Measurements from ENCODE around the gene SRGN. TPM values are rescaled to one million over a fixed set of nuclear protein-coding genes. Genes with fewer than 3 reads are reported as not detected.
A peak's percentile ranks its signal among the peaks of the same experiment; 100 is the strongest.

The SRGN gene
- total and polyA plus RNA-seq, 2 donors, result 290 to 549 TPM

- 94% methylated on average over 4 of the region's 4 CpGs for WGBS
- no peaks in the 10 kb centered on the region for H3K27me3 ChIP-seq (ENCODE audit: control insufficient read depth in 2 of 2, insufficient read depth in 1 of 2, low read length in 1 of 2)
Observed at GRCh38 chr10:69047111-69047832, 40.6 kb upstream of the SRGN start.

DNA sequence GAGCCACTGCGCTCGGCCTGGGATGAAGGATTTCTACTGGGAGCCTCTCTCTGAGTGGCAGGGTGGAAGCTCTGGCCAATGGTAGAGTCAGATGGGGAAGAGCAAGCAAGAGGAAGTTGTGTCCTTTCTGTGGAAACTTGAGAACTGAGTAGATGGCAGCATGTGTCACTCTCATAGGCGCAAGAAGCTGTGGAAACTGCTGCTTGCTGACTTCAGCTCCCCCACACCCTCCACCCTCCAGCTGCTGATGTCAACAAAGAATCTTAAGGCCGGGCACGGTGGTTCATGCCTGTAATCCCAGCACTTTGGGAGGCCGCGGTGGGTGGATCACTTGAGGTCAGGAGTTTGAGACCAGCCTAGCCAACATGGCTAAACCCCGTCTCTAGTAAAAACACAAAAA lies 39.8 kb upstream of the SRGN start:
- DNase-seq (ENCODE audit: low read depth in 6 of 9, low spot score in 9 of 9), result peak in 1 of 9 donors; percentile 61
- 88% methylated on average over 8 of the region's 8 CpGs for WGBS
- H3K36me3 ChIP-seq (ENCODE audit: control insufficient read depth in 2 of 2, insufficient read depth in 2 of 2, low read length in 1 of 2), result no peaks in the 10 kb centered on the region
- peak overlapping the region in 1 of 2 donors; percentile 60 for H3K27ac ChIP-seq (ENCODE audit: low read depth in 1 of 2, low read length in 1 of 2)
- H3K4me3 ChIP-seq (ENCODE audit: low read length in 2 of 2), result no peak overlapping the region
- H3K27me3 ChIP-seq (ENCODE audit: control insufficient read depth in 2 of 2, insufficient read depth in 1 of 2, low read length in 1 of 2), result no peaks in the 10 kb centered on the region
- H3K9me3 ChIP-seq (ENCODE audit: control insufficient read depth in 2 of 2, insufficient read depth in 1 of 2, low read length in 1 of 2), result no peaks in the 10 kb centered on the region
- H3K4me1 ChIP-seq (ENCODE audit: control insufficient read depth in 2 of 2, insufficient read depth in 2 of 2, low read length in 2 of 2), result peaks cover 0 to 50% of the 10 kb centered on the region in 2 donors

More at GRCh38 chr10:69047111-69047832, 40.6 kb upstream of the SRGN start:
- Histone ChIP-seq H3K27ac (ENCODE audit: low read depth in 1 of 2, low read length in 1 of 2) (peak overlapping the region; percentile 37 to 62), H3K4me1 (ENCODE audit: control insufficient read depth in 2 of 2, insufficient read depth in 2 of 2, low read length in 2 of 2) (peaks cover 0 to 50% of the 10 kb centered on the region in 2 donors), H3K36me3 (ENCODE audit: control insufficient read depth in 2 of 2, insufficient read depth in 2 of 2, low read length in 1 of 2) (no peaks in the 10 kb centered on the region), H3K4me3 (ENCODE audit: low read length in 2 of 2) (no peak overlapping the region), H3K9me3 (ENCODE audit: control insufficient read depth in 2 of 2, insufficient read depth in 1 of 2, low read length in 1 of 2) (no peaks in the 10 kb centered on the region)
- DNase-seq (ENCODE audit: low read depth in 6 of 9, low spot score in 9 of 9), result no peak

- Histone ChIP-seq H3K4me1 (ENCODE audit: control insufficient read depth in 2 of 2, insufficient read depth in 2 of 2, low read length in 2 of 2) (peaks cover 0 to 41% of the 10 kb centered on the region in 2 donors), H3K4me3 (ENCODE audit: low read length in 2 of 2) (no peak overlapping the region), H3K27me3 (ENCODE audit: control insufficient read depth in 2 of 2, insufficient read depth in 1 of 2, low read length in 1 of 2) (no peaks in the 10 kb centered on the region), H3K9me3 (ENCODE audit: control insufficient read depth in 2 of 2, insufficient read depth in 1 of 2, low read length in 1 of 2) (no peaks in the 10 kb centered on the region), H3K27ac (ENCODE audit: low read depth in 1 of 2, low read length in 1 of 2) (peak overlapping the region in 1 of 2 donors; percentile 47), H3K36me3 (ENCODE audit: control insufficient read depth in 2 of 2, insufficient read depth in 2 of 2, low read length in 1 of 2) (no peaks in the 10 kb centered on the region)
- 81% methylated on average over 6 of the region's 6 CpGs for WGBS
- no peak for DNase-seq (ENCODE audit: low read depth in 6 of 9, low spot score in 9 of 9)
Observed at GRCh38 chr10:69049566-69049961, 38.3 kb upstream of the SRGN start.

DNA sequence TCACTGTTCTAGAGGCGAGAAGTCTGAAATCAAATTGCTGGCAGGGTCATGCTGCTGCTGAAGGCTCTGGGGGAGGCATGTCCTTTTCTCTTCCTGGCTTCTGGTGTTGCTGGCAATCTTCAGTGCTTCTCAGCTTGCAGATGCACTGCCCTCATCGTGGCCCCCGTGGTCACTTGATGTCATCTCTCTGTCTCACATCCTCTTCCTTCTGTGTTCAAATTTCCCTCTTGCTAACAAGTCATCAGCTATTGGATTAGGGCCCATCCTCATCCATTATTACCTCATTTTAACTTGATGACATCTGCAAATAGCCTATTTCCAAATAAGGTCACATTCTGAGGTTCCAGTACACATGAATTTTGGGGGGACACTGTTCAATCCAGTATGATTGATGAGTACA lies 36.6 kb upstream of the SRGN start:
- WGBS, result 73% methylated on average over 3 of the region's 3 CpGs
- H3K4me3 ChIP-seq (ENCODE audit: low read length in 2 of 2), result no peak overlapping the region
- H3K27ac ChIP-seq (ENCODE audit: low read depth in 1 of 2, low read length in 1 of 2), result peak overlapping the region in 1 of 2 donors; percentile 22
- peaks cover 0 to 36% of the 10 kb centered on the region in 2 donors for H3K4me1 ChIP-seq (ENCODE audit: control insufficient read depth in 2 of 2, insufficient read depth in 2 of 2, low read length in 2 of 2)
- peak in 1 of 9 donors; percentile 38 for DNase-seq (ENCODE audit: low read depth in 6 of 9, low spot score in 9 of 9)
- H3K9me3 ChIP-seq (ENCODE audit: control insufficient read depth in 2 of 2, insufficient read depth in 1 of 2, low read length in 1 of 2), result no peaks in the 10 kb centered on the region
- no peaks in the 10 kb centered on the region for H3K36me3 ChIP-seq (ENCODE audit: control insufficient read depth in 2 of 2, insufficient read depth in 2 of 2, low read length in 1 of 2)
- H3K27me3 ChIP-seq (ENCODE audit: control insufficient read depth in 2 of 2, insufficient read depth in 1 of 2, low read length in 1 of 2), result no peaks in the 10 kb centered on the region

GRCh38 chr10:69051710-69052487 lies 36.0 kb upstream of the SRGN start:
- Histone ChIP-seq H3K27me3 (ENCODE audit: control insufficient read depth in 2 of 2, insufficient read depth in 1 of 2, low read length in 1 of 2) (no peaks in the 10 kb centered on the region), H3K4me3 (ENCODE audit: low read length in 2 of 2) (no peak overlapping the region), H3K4me1 (ENCODE audit: control insufficient read depth in 2 of 2, insufficient read depth in 2 of 2, low read length in 2 of 2) (peaks cover 6 to 36% of the 10 kb centered on the region in 2 donors), H3K9me3 (ENCODE audit: control insufficient read depth in 2 of 2, insufficient read depth in 1 of 2, low read length in 1 of 2) (no peaks in the 10 kb centered on the region), H3K27ac (ENCODE audit: low read depth in 1 of 2, low read length in 1 of 2) (peak overlapping the region; percentile 22 to 31), H3K36me3 (ENCODE audit: control insufficient read depth in 2 of 2, insufficient read depth in 2 of 2, low read length in 1 of 2) (no peaks in the 10 kb centered on the region)
- 98% methylated on average over 10 of the region's 10 CpGs for WGBS
- DNase-seq (ENCODE audit: low read depth in 6 of 9, low spot score in 9 of 9), result no peak

DNA sequence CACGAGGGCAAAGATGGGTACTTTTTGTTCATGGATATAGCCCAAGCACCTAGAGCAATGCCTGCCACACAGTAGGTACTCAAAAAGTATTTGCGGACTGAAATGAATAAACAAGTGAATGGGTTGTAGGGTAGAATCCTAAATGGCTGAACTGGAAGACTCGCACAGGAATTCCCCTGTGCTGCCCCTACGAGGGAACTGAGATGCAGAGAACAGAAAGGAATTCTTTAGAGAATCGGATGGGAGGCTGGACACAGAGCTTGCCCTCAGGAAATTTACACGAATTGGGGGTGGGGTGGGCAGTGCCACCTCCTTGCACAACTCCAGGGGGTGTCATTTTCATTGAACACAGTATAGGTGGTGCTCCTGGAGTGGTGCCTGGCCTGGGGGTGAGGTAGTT lies 35.2 kb upstream of the SRGN start:
- DNase-seq (ENCODE audit: low read depth in 6 of 9, low spot score in 9 of 9), result no peak
- 93% methylated on average over 6 of the region's 6 CpGs for WGBS
- Histone ChIP-seq H3K36me3 (ENCODE audit: control insufficient read depth in 2 of 2, insufficient read depth in 2 of 2, low read length in 1 of 2) (no peaks in the 10 kb centered on the region), H3K9me3 (ENCODE audit: control insufficient read depth in 2 of 2, insufficient read depth in 1 of 2, low read length in 1 of 2) (no peaks in the 10 kb centered on the region), H3K4me1 (ENCODE audit: control insufficient read depth in 2 of 2, insufficient read depth in 2 of 2, low read length in 2 of 2) (peaks cover 11 to 37% of the 10 kb centered on the region in 2 donors), H3K27ac (ENCODE audit: low read depth in 1 of 2, low read length in 1 of 2) (no peak overlapping the region), H3K27me3 (ENCODE audit: control insufficient read depth in 2 of 2, insufficient read depth in 1 of 2, low read length in 1 of 2) (no peaks in the 10 kb centered on the region), H3K4me3 (ENCODE audit: low read length in 2 of 2) (no peak overlapping the region)

DNA sequence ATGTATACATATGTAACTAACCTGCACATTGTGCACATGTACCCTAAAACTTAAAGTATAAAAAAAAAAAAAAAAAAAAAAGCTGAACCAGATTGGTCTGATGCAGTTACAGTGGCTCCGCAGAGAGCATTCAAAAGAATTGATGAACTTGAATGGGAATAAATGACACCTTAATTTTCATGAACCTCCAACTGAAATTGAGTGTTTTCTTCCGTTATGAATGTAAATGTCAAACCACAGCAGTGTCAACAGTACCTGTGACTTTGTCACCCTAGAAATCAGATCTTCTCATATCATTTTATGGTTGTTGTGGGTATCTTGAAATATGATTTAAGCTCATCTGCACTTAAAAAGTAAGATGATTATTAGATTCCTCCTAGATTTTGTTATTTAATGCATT lies 32.7 kb upstream of the SRGN start:
- H3K27me3 ChIP-seq (ENCODE audit: control insufficient read depth in 2 of 2, insufficient read depth in 1 of 2, low read length in 1 of 2), result no peaks in the 10 kb centered on the region
- H3K4me3 ChIP-seq (ENCODE audit: low read length in 2 of 2), result no peak overlapping the region
- H3K4me1 ChIP-seq (ENCODE audit: control insufficient read depth in 2 of 2, insufficient read depth in 2 of 2, low read length in 2 of 2), result peaks cover 11 to 24% of the 10 kb centered on the region in 2 donors
- peak in 1 of 9 donors; percentile 49 for DNase-seq (ENCODE audit: low read depth in 6 of 9, low spot score in 9 of 9)
- H3K36me3 ChIP-seq (ENCODE audit: control insufficient read depth in 2 of 2, insufficient read depth in 2 of 2, low read length in 1 of 2), result no peaks in the 10 kb centered on the region
- 77% methylated on average over 2 of the region's 2 CpGs for WGBS
- H3K9me3 ChIP-seq (ENCODE audit: control insufficient read depth in 2 of 2, insufficient read depth in 1 of 2, low read length in 1 of 2), result no peaks in the 10 kb centered on the region
- H3K27ac ChIP-seq (ENCODE audit: low read depth in 1 of 2, low read length in 1 of 2), result no peak overlapping the region

- DNase-seq (ENCODE audit: low read depth in 6 of 9, low spot score in 9 of 9), result no peak
- no peaks in the 10 kb centered on the region for H3K36me3 ChIP-seq (ENCODE audit: control insufficient read depth in 2 of 2, insufficient read depth in 2 of 2, low read length in 1 of 2)
- WGBS, result 89% methylated on average over 7 of the region's 7 CpGs
- H3K4me3 ChIP-seq (ENCODE audit: low read length in 2 of 2), result no peak overlapping the region
- H3K9me3 ChIP-seq (ENCODE audit: control insufficient read depth in 2 of 2, insufficient read depth in 1 of 2, low read length in 1 of 2), result no peaks in the 10 kb centered on the region
- peaks cover 11 to 27% of the 10 kb centered on the region in 2 donors for H3K4me1 ChIP-seq (ENCODE audit: control insufficient read depth in 2 of 2, insufficient read depth in 2 of 2, low read length in 2 of 2)
- peak overlapping the region; percentile 18 to 70 for H3K27ac ChIP-seq (ENCODE audit: low read depth in 1 of 2, low read length in 1 of 2)
- no peaks in the 10 kb centered on the region for H3K27me3 ChIP-seq (ENCODE audit: control insufficient read depth in 2 of 2, insufficient read depth in 1 of 2, low read length in 1 of 2)
Observed at GRCh38 chr10:69056129-69056528, 31.8 kb upstream of the SRGN start.
